H9 (cell line): ENCODE measurements around the gene DCTN3. TPM values are rescaled to one million over a fixed set of nuclear protein-coding genes. Genes with fewer than 3 reads are reported as not detected.

Source experiments
- DNase-seq: peaks from one replicate; pipeline ENCODE4 v3.0.0-alpha.2; 2017
- H2AFZ ChIP-seq: one replicate; pipeline ENCODE4 v1.6.1; 2013; ENCODE audit warnings: mild to moderate bottlenecking, low read length, control low read depth, moderate library complexity
- H2AK5ac ChIP-seq: 2 replicates; pipeline ENCODE4 v1.6.1; 2013; ENCODE audit warnings: low read length, control low read depth, mixed read lengths; ENCODE audit not compliant: insufficient read length
- H2BK120ac ChIP-seq: one replicate; pipeline ENCODE4 v1.6.1; 2013; ENCODE audit warnings: low read depth, mild to moderate bottlenecking, low read length, control low read depth, inconsistent platforms; ENCODE audit not compliant: poor library complexity, severe bottlenecking
- H2BK12ac ChIP-seq: 2 replicates; pipeline ENCODE4 v1.6.1; 2013; ENCODE audit warnings: low read length, control low read depth, mixed read lengths, low read depth; ENCODE audit not compliant: insufficient read length
- H2BK15ac ChIP-seq: 2 replicates; pipeline ENCODE4 v1.6.1; 2013; ENCODE audit warnings: low read depth, low read length, control low read depth
- H2BK20ac ChIP-seq: one replicate; pipeline ENCODE4 v1.6.1; 2013; ENCODE audit warnings: low read depth, mild to moderate bottlenecking, low read length, control low read depth, inconsistent platforms; ENCODE audit not compliant: poor library complexity, severe bottlenecking
- H2BK5ac ChIP-seq: 2 replicates; pipeline ENCODE4 v1.6.1; 2013; ENCODE audit warnings: low read length, control low read depth, mixed read lengths; ENCODE audit not compliant: insufficient read length
- H3K14ac ChIP-seq: 2 replicates; pipeline ENCODE4 v1.6.1; 2013; ENCODE audit warnings: low read length, control low read depth; ENCODE audit not compliant: insufficient read depth
- H3K18ac ChIP-seq: 2 replicates; pipeline ENCODE4 v1.6.1; 2013; ENCODE audit warnings: low read depth, mild to moderate bottlenecking, mixed read lengths, low read length, control low read depth; ENCODE audit not compliant: insufficient read length
- H3K23ac ChIP-seq: 2 replicates; pipeline ENCODE4 v1.6.1; 2013; ENCODE audit warnings: low read length, control low read depth, mixed read lengths, low read depth; ENCODE audit not compliant: insufficient read length
- H3K23me2 ChIP-seq: 2 replicates; pipeline ENCODE4 v1.6.1; 2013; ENCODE audit warnings: low read depth, mild to moderate bottlenecking, mixed read lengths, low read length, control low read depth; ENCODE audit not compliant: insufficient read length, poor library complexity, severe bottlenecking
- H3K27ac ChIP-seq: 2 replicates; pipeline ENCODE4 v1.5.1; 2013; ENCODE audit warnings: low read length, control low read depth, mixed read lengths, low read depth; ENCODE audit not compliant: insufficient read length
- H3K27me3 ChIP-seq: 2 replicates; pipeline ENCODE4 v1.6.1; 2013; ENCODE audit warnings: low read length, control low read depth, inconsistent platforms; ENCODE audit not compliant: insufficient read depth
- H3K4ac ChIP-seq: 2 replicates; pipeline ENCODE4 v1.6.1; 2013; ENCODE audit warnings: low read depth, mild to moderate bottlenecking, control low read depth, inconsistent platforms, low read length, moderate library complexity
- H3K4me1 ChIP-seq: 2 replicates; pipeline ENCODE4 v1.6.1; 2013; ENCODE audit warnings: low read length, control low read depth, inconsistent platforms; ENCODE audit not compliant: insufficient read depth
- H3K4me2 ChIP-seq: 2 replicates; pipeline ENCODE4 v1.6.1; 2013; ENCODE audit warnings: low read length, control low read depth, mixed read lengths; ENCODE audit not compliant: insufficient read length, insufficient read depth
- H3K56ac ChIP-seq: 2 replicates; pipeline ENCODE4 v1.6.1; 2013; ENCODE audit warnings: low read depth, mild to moderate bottlenecking, mixed read lengths, low read length, control low read depth; ENCODE audit not compliant: insufficient read length
- H3K79me1 ChIP-seq: 2 replicates; pipeline ENCODE4 v1.6.1; 2013; ENCODE audit warnings: low read depth, mild to moderate bottlenecking, moderate library complexity, low read length, control low read depth, inconsistent platforms; ENCODE audit not compliant: insufficient read depth, poor library complexity, severe bottlenecking
- H3K79me2 ChIP-seq: 2 replicates; pipeline ENCODE4 v1.6.1; 2013; ENCODE audit warnings: low read length, control low read depth, inconsistent platforms; ENCODE audit not compliant: insufficient read depth
- H3K9ac ChIP-seq: 2 replicates; pipeline ENCODE4 v1.6.1; 2013; ENCODE audit warnings: low read length, control low read depth, mixed read lengths; ENCODE audit not compliant: insufficient read length; ENCODE audit errors: extremely low read depth
- H3K9me3 ChIP-seq: one replicate; pipeline ENCODE4 v1.6.1; 2013; ENCODE audit warnings: low read depth, low read length, inconsistent platforms; ENCODE audit not compliant: control insufficient read depth
- H3T11ph ChIP-seq: one replicate; pipeline ENCODE4 v1.6.1; 2013; ENCODE audit warnings: mild to moderate bottlenecking, low read length, control low read depth, inconsistent platforms
- H4K20me1 ChIP-seq: one replicate; pipeline ENCODE4 v1.6.1; 2013; ENCODE audit not compliant: control insufficient read depth, insufficient read length, insufficient read depth
- H4K5ac ChIP-seq: 2 replicates; pipeline ENCODE4 v1.6.1; 2013; ENCODE audit warnings: low read depth, mild to moderate bottlenecking, mixed read lengths, low read length, control low read depth; ENCODE audit not compliant: insufficient read length
- H4K8ac ChIP-seq: replicated peaks from 2 replicates; pipeline ENCODE4 v1.6.1; 2013; ENCODE audit warnings: low read length, control low read depth, mixed read lengths, low read depth; ENCODE audit not compliant: insufficient read length
- H4K91ac ChIP-seq: 2 replicates; pipeline ENCODE4 v1.6.1; 2013; ENCODE audit warnings: low read depth, mild to moderate bottlenecking, moderate library complexity, mixed read lengths, low read length, control low read depth; ENCODE audit not compliant: insufficient read length
- H3K27ac Mint-ChIP-seq, 3 experiments: 2 replicates in 2 of 3; 3 replicates in 1 of 3; pipeline ENCODE4 v1.8.0; 2020 to 2021; ENCODE audit warnings: mixed read lengths in 3 of 3, mild to moderate bottlenecking in 1 of 3, moderate library complexity in 1 of 3
- H3K27me3 Mint-ChIP-seq: 2 replicates; pipeline ENCODE4 v1.8.0; 2021; ENCODE audit warnings: low read depth, mild to moderate bottlenecking, moderate library complexity, mixed read lengths
- H3K36me3 Mint-ChIP-seq, 3 experiments: 2 replicates in 2 of 3; 3 replicates in 1 of 3; pipeline ENCODE4 v1.8.0; 2020 to 2021; ENCODE audit warnings: low read depth in 3 of 3, mixed read lengths in 3 of 3; ENCODE audit not compliant: insufficient read depth in 1 of 3
- H3K4me1 Mint-ChIP-seq, 2 experiments: 2 replicates each; pipeline ENCODE4 v1.8.0; 2020; ENCODE audit warnings: mixed read lengths in 2 of 2
- H3K4me3 Mint-ChIP-seq, 2 experiments: 2 replicates in 1 of 2; 3 replicates in 1 of 2; pipeline ENCODE4 v1.8.0; 2020 to 2021; ENCODE audit warnings: mild to moderate bottlenecking in 2 of 2, mixed read lengths in 2 of 2, moderate library complexity in 1 of 2
- H3K9me3 Mint-ChIP-seq, 2 experiments: 2 replicates in 1 of 2; 3 replicates in 1 of 2; pipeline ENCODE4 v1.8.0; 2020; ENCODE audit warnings: mild to moderate bottlenecking in 2 of 2, mixed read lengths in 2 of 2, moderate library complexity in 1 of 2
- WGBS: extraction: QIAGEN DNeasy Blood & Tissue Kit; methylation state at CpG from one replicate; pipeline ENCODE4 v1.1.7; 2013; ENCODE audit warnings: missing lambda C conversion rate, low lambda C conversion rate, mixed read lengths; ENCODE audit not compliant: insufficient read length; ENCODE audit errors: extremely low coverage; 5-methylcytosine and 5-hydroxymethylcytosine counted together
- long read RNA-seq: library from polyadenylated mRNA; unstranded; transcript quantifications from one replicate; pipeline ENCODE4 v2.0.0, GENCODE V29; 2020
- total RNA-seq: library from RNA; stranded (reverse); gene quantifications from 2 replicates; pipeline ENCODE4 v1.2.1, GENCODE V29; 2021
- TF ChIP-seq, protein P1 (sequence below): fragments of 200-600 bp; sonication (generic); conservative IDR thresholded peaks from 3 replicates; pipeline ENCODE4 v1.8.0; 2021; ENCODE audit warnings: antibody characterized with exemption, mild to moderate bottlenecking

The DCTN3 gene
- total RNA-seq, result 35.2 and 40.0 TPM in 2 replicates
- long read RNA-seq, transcript DCTN3-201 (7 exons, 808 nt), result major isoform, 17 of 21 reads
- long read RNA-seq, partial matches to known transcripts, result 1 of 21 reads
- long read RNA-seq, other reads (novel, unspliced or antisense), result 3 of 21 reads

DNA sequence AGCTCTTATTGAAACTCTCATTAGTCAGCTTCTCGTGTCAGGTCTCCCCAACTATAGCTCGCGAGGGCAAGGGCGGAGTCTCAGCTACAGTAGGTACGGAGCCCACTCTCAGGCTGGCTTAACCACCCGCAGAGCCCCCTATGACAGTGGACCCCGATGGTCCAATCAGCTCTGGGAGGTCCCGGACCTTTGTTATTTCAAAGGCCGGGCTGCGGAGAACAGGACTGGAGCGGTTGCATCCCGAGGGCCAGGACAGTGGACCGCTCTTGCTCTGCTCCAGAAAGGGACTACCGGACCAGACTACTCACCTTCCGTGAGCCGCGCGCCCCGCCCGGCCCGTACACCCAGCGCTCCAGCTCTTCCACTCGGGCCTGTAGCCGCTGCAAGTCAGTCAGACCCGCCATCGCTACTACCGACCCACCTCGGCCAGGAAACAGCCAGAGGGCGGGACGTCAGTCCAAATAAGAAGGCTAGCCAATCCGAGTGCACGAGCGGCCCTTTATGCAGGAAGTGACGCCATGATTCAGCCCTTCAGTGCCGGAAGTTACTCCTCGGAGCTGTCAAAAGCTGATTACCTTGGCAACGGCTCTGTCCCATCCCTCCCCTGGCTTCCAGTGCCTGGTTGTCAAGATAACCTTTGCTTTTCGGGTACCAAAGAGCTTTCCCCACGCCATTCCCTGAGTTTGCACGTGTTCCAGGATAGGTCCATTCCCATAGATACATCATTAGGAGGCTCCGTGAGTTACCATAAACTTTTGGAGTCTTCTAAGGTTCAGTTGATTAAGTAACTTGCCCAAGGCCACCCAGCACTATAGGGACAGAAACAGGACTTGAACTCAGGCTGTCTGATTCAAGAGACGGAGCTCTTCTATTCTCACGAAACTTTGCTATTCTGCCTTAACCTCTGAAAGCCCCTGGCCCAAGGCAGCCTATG is at the start of gene DCTN3:
TSS of gene DCTN3 (minus strand) at position 435 of the 934 bp plus-strand sequence. CDS start at position 404, 31 bp downstream.
- Histone ChIP-seq H3K9ac (no peak within 1 kb of the TSS), H3K18ac (no peak within 1 kb of the TSS), H3K27ac (no peak within 1 kb of the TSS), H3K23me2 (peaks cover 4% of the 10 kb centered on the region), H3K23ac (no peak within 1 kb of the TSS), H3K56ac (no peak within 1 kb of the TSS), H2BK20ac (no peak within 1 kb of the TSS), H2BK12ac (no peak within 1 kb of the TSS), H2AK5ac (no peak within 1 kb of the TSS), H2BK120ac (no peak within 1 kb of the TSS), H2BK15ac (no peak within 1 kb of the TSS), H3K14ac (no peak within 1 kb of the TSS), H3K27me3 (peaks cover 2% of the 10 kb centered on the region; the same call in 1 of the 2 replicates), H4K91ac (no peak within 1 kb of the TSS), H4K20me1 (no peaks in the 10 kb centered on the region), H2BK5ac (no peak within 1 kb of the TSS), H2AFZ (no peak within 1 kb of the TSS), H4K8ac (no peak within 1 kb of the TSS), H3T11ph (no peak within 1 kb of the TSS), H3K79me2 (no peaks in the 10 kb centered on the region), H3K4me2 (peak within 1 kb of the TSS; percentile 69), H3K4me1 (0 out of 2 replicates have a peak, but pooled peaks cover 3% of the 10 kb centered on the region), H4K5ac (no peak within 1 kb of the TSS), H3K79me1 (no peaks in the 10 kb centered on the region), H3K4ac (no peak within 1 kb of the TSS), H3K9me3 (no peaks in the 10 kb centered on the region)
- no CpG with 5 or more reads among the region's 43 CpGs for WGBS
- H3K27me3 Mint-ChIP-seq, result peaks cover 26% of the 10 kb centered on the region
- DNase-seq, result peak; percentile 95
- TF ChIP-seq, protein P1, sequence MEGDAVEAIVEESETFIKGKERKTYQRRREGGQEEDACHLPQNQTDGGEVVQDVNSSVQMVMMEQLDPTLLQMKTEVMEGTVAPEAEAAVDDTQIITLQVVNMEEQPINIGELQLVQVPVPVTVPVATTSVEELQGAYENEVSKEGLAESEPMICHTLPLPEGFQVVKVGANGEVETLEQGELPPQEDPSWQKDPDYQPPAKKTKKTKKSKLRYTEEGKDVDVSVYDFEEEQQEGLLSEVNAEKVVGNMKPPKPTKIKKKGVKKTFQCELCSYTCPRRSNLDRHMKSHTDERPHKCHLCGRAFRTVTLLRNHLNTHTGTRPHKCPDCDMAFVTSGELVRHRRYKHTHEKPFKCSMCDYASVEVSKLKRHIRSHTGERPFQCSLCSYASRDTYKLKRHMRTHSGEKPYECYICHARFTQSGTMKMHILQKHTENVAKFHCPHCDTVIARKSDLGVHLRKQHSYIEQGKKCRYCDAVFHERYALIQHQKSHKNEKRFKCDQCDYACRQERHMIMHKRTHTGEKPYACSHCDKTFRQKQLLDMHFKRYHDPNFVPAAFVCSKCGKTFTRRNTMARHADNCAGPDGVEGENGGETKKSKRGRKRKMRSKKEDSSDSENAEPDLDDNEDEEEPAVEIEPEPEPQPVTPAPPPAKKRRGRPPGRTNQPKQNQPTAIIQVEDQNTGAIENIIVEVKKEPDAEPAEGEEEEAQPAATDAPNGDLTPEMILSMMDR, result no peak
- H3K27ac Mint-ChIP-seq, result peak within 1 kb of the TSS in 1 of 3 experiments; percentile 86; a peak in 3 of 7 replicates
- no peaks in the 10 kb centered on the region; a peak in 1 of 5 replicates for H3K9me3 Mint-ChIP-seq
- peak within 1 kb of the TSS; percentile 87 to 90 for H3K4me3 Mint-ChIP-seq
- H3K36me3 Mint-ChIP-seq, result 0 out of 7 replicates have a peak, but pooled peaks cover 0 to 1% (median 0%) of the 10 kb centered on the region in 3 experiments
- H3K4me1 Mint-ChIP-seq, result peaks cover 11 to 21% of the 10 kb centered on the region in 2 experiments
